ENCODE measurements around the gene FAM47E. TPM values are rescaled to one million over a fixed set of nuclear protein-coding genes. Genes with fewer than 3 reads are reported as not detected.

The FAM47E gene
- polyA plus RNA-seq, 1 donor (not counting 4 experiments of a cell fraction or from before 2014, with no cell fraction given): 0.29 TPM

GRCh38 chr4:76226418-76226817 lies 25.1 kb upstream of the FAM47E start:
- DNase-seq (ENCODE audit: low read depth, low spot score) (no peak), FAIRE-seq (no peak)
- Histone ChIP-seq H4K20me1 (ENCODE audit: control insufficient read depth, extremely low read depth, insufficient read depth, low read length) (no peaks in the 10 kb centered on the region), H3K27me3 (ENCODE audit: control insufficient read depth, extremely low read depth, insufficient read depth, low read length) (no peaks in the 10 kb centered on the region), H3K36me3 (ENCODE audit: control insufficient read depth in 2 of 2, extremely low read depth in 1 of 2, insufficient read depth in 2 of 2, low read length in 2 of 2) (peaks cover 8 to 17% of the 10 kb centered on the region in 2 experiments), H3K9me1 (ENCODE audit: control insufficient read depth, extremely low read depth, insufficient read depth, low read length) (no peaks in the 10 kb centered on the region), H3K4me2 (ENCODE audit: control insufficient read depth, extremely low read depth, insufficient read depth, low read depth, low read length) (no peak overlapping the region), H2AFZ (ENCODE audit: control insufficient read depth, low read length) (no peak overlapping the region), H3K4me3 (ENCODE audit: control insufficient read depth in 2 of 3, extremely low read depth in 1 of 3, insufficient read depth in 2 of 3, low read depth in 1 of 3, low read length in 3 of 3) (no peak overlapping the region), H3K9me3 (ENCODE audit: control insufficient read depth, low read depth, low read length) (peaks cover 9% of the 10 kb centered on the region), H3K79me2 (ENCODE audit: control insufficient read depth, insufficient read depth, low read length) (peaks cover 16% of the 10 kb centered on the region), H3K4me1 (ENCODE audit: control insufficient read depth, extremely low read depth, insufficient read depth, low read length) (no peaks in the 10 kb centered on the region), H3K9ac (ENCODE audit: control insufficient read depth, extremely low read depth, insufficient read depth, low read length) (no peak overlapping the region), H3K27ac (ENCODE audit: control insufficient read depth, insufficient read depth, low read length) (no peak overlapping the region)
- dilution Hi-C loops (cut with MboI; ENCODE audit: extremely low pct_ligation_motif_present, low sequenced_read_pairs): no loop called here
- TF ChIP-seq, protein P1, sequence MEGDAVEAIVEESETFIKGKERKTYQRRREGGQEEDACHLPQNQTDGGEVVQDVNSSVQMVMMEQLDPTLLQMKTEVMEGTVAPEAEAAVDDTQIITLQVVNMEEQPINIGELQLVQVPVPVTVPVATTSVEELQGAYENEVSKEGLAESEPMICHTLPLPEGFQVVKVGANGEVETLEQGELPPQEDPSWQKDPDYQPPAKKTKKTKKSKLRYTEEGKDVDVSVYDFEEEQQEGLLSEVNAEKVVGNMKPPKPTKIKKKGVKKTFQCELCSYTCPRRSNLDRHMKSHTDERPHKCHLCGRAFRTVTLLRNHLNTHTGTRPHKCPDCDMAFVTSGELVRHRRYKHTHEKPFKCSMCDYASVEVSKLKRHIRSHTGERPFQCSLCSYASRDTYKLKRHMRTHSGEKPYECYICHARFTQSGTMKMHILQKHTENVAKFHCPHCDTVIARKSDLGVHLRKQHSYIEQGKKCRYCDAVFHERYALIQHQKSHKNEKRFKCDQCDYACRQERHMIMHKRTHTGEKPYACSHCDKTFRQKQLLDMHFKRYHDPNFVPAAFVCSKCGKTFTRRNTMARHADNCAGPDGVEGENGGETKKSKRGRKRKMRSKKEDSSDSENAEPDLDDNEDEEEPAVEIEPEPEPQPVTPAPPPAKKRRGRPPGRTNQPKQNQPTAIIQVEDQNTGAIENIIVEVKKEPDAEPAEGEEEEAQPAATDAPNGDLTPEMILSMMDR (optimal IDR thresholded peaks at IDR 0.05 in 1 of 3, IDR thresholded peaks at IDR 0.05 in 1 of 3, conservative IDR thresholded peaks at IDR 0.05 in 1 of 3; ENCODE audit: extremely low read depth in 1 of 3, insufficient read depth in 2 of 3, low read length in 3 of 3): no peak
- TF ChIP-seq EZH2 (IDR thresholded peaks at IDR 0.05; ENCODE audit: low read length): no peak

- no peaks in the 10 kb centered on the region for H3K27me3 ChIP-seq (ENCODE audit: control insufficient read depth, extremely low read depth, insufficient read depth, low read length)
- dilution Hi-C loops (cut with MboI; ENCODE audit: extremely low pct_ligation_motif_present, low sequenced_read_pairs): no loop called here
- H3K9me1 ChIP-seq (ENCODE audit: control insufficient read depth, extremely low read depth, insufficient read depth, low read length): no peaks in the 10 kb centered on the region
- peaks cover 13 to 16% of the 10 kb centered on the region in 2 experiments for H3K36me3 ChIP-seq (ENCODE audit: control insufficient read depth in 2 of 2, extremely low read depth in 1 of 2, insufficient read depth in 2 of 2, low read length in 2 of 2)
- no peak for DNase-seq (ENCODE audit: low read depth, low spot score)
- no peak for FAIRE-seq
- H2AFZ ChIP-seq (ENCODE audit: control insufficient read depth, low read length): no peak overlapping the region
- peak overlapping the region; percentile 74 for H3K4me2 ChIP-seq (ENCODE audit: control insufficient read depth, extremely low read depth, insufficient read depth, low read depth, low read length)
- no peaks in the 10 kb centered on the region for H4K20me1 ChIP-seq (ENCODE audit: control insufficient read depth, extremely low read depth, insufficient read depth, low read length)
- H3K9me3 ChIP-seq (ENCODE audit: control insufficient read depth, low read depth, low read length): peaks cover 7% of the 10 kb centered on the region
- H3K79me2 ChIP-seq (ENCODE audit: control insufficient read depth, insufficient read depth, low read length): peaks cover 42% of the 10 kb centered on the region
- no peak overlapping the region for H3K9ac ChIP-seq (ENCODE audit: control insufficient read depth, extremely low read depth, insufficient read depth, low read length)
- H3K4me3 ChIP-seq (ENCODE audit: control insufficient read depth in 2 of 3, extremely low read depth in 1 of 3, insufficient read depth in 2 of 3, low read depth in 1 of 3, low read length in 3 of 3): peak overlapping the region; percentile 66 to 97 (median 90)
- peaks cover 13% of the 10 kb centered on the region for H3K4me1 ChIP-seq (ENCODE audit: control insufficient read depth, extremely low read depth, insufficient read depth, low read length)
- H3K27ac ChIP-seq (ENCODE audit: control insufficient read depth, insufficient read depth, low read length): no peak overlapping the region
- TF ChIP-seq, protein P1 (optimal IDR thresholded peaks at IDR 0.05 in 1 of 3, IDR thresholded peaks at IDR 0.05 in 1 of 3, conservative IDR thresholded peaks at IDR 0.05 in 1 of 3; ENCODE audit: extremely low read depth in 1 of 3, insufficient read depth in 2 of 3, low read length in 3 of 3): no peak
- TF ChIP-seq EZH2 (IDR thresholded peaks at IDR 0.05; ENCODE audit: low read length): no peak
Observed at GRCh38 chr4:76232681-76233080, 18.8 kb upstream of the FAM47E start.

Measured in keratinocyte (primary cell).